GM12891 (cell line): Measurements from ENCODE around the gene LTBP1.

Experiments used
- DNase-seq: peaks from one replicate; pipeline ENCODE4 v3.0.0; 2011; ENCODE audit warnings: low spot score; ENCODE audit not compliant: insufficient read length
- FAIRE-seq: peaks from 2 replicates; lab custom pipeline; 2011; peaks lifted over from hg19 to GRCh38; lab: Jason Lieb, UNC
- PAX5 ChIP-seq: IDR thresholded peaks from 2 replicates; pipeline ENCODE4 v1.6.1; 2011; ENCODE audit warnings: low read length, moderate library complexity, mild to moderate bottlenecking; ENCODE audit not compliant: insufficient read depth, severe bottlenecking
- POLR2A ChIP-seq: IDR thresholded peaks from 2 replicates; pipeline ENCODE4 v1.6.1; 2011; ENCODE audit warnings: low read depth, low read length, control low read depth
- POLR2AphosphoS5 ChIP-seq: IDR thresholded peaks from 2 replicates; pipeline ENCODE4 v1.6.1; 2011; ENCODE audit warnings: low read depth, low read length, control low read depth
- POU2F2 ChIP-seq: IDR thresholded peaks from 2 replicates; pipeline ENCODE4 v1.6.1; 2011; ENCODE audit warnings: low read depth, mild to moderate bottlenecking, control low read depth, low read length, moderate library complexity
- SPI1 ChIP-seq: IDR thresholded peaks from 2 replicates; pipeline ENCODE4 v1.6.1; 2011; ENCODE audit warnings: low read depth, low read length, control low read depth
- TAF1 ChIP-seq: IDR thresholded peaks from 2 replicates; pipeline ENCODE4 v1.6.1; 2011; ENCODE audit warnings: low read depth, low read length, control low read depth

LTBP1 gene

DNA sequence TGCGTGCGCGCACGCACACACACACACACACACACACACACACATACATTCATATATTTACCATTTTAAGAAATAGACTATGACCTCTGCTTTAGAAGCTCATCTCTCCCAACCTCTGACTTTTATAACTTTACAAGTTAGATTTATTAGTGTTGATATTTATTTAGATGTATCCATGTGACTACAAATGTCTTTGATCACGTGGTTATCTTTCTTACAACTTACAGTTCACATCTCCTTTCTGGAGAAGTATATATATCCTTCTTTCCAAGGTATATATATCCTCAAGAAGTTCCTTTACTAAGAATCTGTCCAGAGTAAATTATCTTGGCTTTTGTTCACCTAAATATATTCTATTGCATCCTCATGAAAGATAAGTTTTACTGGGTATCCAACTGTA is 16.3 kb upstream of the LTBP1 start:
- TF ChIP-seq POU2F2 = no peak
- no peak for TF ChIP-seq PAX5
- TF ChIP-seq TAF1 = no peak
- no peak for TF ChIP-seq SPI1
- no peak for TF ChIP-seq POLR2AphosphoS5
- TF ChIP-seq POLR2A = no peak

DNA sequence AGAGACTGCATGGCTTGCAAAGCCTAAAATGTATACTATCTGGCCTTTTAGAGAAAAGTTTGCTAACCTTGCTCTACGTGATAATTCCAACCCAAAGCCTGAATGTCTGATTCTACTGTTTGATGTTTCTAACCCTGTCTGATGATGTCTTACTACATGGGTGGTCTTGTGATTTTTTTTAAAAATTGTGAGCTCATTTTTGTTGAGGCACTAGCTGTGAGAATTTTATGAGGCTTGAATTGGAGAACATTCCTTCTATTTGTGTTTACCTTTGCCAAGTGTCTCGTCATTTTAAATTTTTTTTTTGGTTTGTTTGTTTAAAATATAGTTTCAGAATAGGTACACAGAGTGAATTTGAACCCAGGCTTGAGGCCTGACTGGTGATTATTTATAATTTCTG is 15.2 kb upstream of the LTBP1 start:
- TF ChIP-seq POLR2AphosphoS5 = no peak
- TF ChIP-seq PAX5 = no peak
- TF ChIP-seq SPI1 = no peak
- TF ChIP-seq POU2F2 = no peak
- no peak for TF ChIP-seq POLR2A
- TF ChIP-seq TAF1 = no peak
- no peak for FAIRE-seq
- no peak for DNase-seq

More for the DNA sequence above, 16.3 kb upstream of the LTBP1 start:
- DNase-seq (no peak), FAIRE-seq (no peak)

DNA sequence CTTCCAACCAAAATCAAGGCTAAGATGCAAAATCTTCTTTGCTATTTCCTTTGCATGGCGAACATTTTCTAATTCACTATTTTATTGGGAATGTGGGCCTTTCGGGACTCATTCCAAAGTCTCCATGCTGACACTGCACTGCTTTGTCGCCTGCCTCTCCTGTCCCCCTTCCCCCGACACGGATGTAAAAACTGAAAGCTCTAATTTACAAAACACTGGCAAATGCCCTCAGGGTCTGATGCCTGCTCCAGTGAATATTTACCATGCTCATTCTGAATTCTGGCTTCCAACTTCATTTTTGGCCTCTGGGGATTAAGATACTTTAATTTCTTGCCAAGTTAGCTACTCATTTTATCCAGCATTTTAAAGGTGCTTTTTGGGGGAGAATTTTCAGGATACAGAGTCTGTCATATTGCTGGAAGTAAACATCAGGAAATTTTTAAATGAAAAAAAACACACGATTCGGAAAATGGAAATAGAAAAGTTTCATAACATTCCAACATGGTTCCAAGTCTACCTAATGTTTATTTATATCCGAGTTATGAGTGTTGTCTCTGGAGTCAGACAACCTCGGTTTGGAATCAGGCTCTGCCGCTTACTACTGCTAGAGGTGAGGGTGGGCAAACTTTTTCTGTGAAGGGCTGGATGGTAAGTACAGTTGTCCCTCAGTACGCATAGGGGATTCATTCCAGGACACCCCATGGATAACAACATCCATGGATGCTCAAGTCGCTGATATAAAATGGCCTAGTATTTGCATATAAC is 14.6 kb upstream of the LTBP1 start:
- TF ChIP-seq POLR2AphosphoS5 (no peak), TAF1 (no peak)
- no peak for FAIRE-seq
- DNase-seq = no peak

DNA sequence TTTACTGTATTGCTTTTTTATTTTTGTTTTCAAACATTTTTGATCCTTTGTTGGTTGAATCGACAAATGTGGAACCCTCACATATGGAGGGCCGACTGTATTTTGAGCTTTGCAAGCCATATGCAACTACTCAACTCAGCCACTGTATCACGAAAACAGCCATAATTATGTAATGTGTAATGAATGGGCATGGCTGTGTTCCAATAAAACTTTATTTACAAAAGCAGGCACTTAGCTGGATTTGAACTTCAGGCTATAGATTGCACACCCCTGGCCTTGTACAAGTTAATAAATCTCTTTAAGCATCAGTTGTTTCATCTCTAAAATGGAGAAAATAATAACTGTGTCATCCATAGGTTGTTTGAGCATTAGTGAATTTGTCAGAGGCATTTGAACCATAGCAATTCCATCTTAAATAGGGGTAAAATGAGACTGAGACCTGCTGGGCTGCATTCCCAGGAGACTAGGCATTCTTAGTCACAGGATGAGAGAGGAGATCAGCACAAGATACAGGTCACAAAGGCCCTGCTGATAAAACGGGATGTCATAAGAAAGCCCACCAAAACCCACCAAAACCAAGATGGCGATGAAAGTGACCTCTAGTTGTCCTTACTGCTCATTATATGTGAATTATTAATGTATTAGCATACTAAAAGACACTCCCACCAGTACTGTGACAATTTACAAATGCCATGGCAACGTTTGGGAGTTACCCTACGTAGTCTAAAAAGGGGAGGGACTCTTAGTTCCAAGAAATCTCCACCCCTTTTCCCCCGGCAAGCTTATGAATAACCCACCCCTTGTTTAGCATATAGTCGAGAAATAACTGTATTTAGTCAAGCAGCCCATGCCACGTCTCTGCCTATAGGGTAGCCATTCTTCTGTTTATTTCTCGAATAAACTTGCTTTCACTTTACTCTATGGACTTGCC is 13.7 kb upstream of the LTBP1 start:
- DNase-seq (no peak), FAIRE-seq (no peak)
- TF ChIP-seq POLR2A (no peak), POLR2AphosphoS5 (no peak), PAX5 (no peak), SPI1 (no peak), POU2F2 (no peak), TAF1 (no peak)

DNA sequence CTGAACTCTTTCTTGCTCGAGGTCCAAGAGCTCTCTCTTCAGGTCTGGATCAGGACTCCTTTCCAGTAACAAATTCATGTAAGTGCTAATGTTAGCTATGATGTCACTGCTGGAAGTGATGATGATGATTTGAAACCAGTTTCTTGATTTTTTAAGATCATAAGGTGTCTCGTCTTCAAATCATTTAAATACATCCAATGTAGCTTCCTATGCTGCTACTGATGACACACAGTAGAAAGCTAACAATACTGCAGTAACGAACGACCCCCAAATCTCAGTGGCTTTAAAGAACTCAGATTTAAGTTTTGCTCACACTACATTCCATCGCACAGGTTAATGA is 13.0 kb upstream of the LTBP1 start:
- DNase-seq (no peak), FAIRE-seq (no peak)
- no peak for TF ChIP-seq POU2F2
- no peak for TF ChIP-seq SPI1

DNA sequence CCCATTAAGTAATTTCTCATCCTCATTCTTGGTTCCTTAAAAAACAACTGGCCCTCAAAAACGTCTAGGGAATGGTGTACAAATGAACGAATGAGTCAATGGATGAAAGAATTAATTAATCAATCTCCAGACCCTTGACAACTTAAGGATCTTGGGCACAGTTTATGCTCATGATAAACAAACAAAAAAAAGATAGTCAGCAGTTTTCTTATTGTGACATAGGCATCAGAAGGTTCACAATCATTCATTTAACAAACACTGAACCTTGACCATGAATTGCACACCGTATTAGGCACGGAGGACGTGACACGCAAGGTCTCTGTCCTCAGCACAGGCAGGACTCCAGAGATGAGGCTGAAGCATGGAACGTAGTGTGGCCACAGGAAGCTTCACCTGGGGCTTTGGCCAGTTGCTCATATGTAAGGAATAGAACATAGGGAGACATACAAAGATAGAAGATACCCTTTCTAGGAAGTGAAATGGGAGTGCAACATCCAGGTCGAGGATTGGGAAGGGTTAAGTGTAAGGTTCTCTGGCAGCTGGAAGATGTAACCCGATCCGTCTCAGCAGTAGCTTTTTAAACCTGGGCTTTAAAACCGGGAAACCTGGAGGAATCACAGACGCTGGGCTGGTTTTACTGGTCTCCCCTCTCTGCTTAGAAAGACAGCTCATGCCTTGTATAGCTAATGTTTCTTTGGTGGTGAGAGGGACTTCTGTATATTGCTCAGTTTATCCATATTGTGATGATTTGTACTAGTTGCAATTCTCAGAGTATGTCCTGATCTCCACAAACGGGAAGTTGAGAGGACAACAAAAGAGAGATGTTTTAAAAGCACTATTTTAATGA is 8.9 kb upstream of the LTBP1 start:
- FAIRE-seq = no peak
- TF ChIP-seq TAF1 = no peak
- no peak for TF ChIP-seq POLR2AphosphoS5
- no peak for TF ChIP-seq POLR2A
- TF ChIP-seq POU2F2 = no peak
- TF ChIP-seq PAX5 = no peak
- no peak for TF ChIP-seq SPI1
- DNase-seq = no peak

DNA sequence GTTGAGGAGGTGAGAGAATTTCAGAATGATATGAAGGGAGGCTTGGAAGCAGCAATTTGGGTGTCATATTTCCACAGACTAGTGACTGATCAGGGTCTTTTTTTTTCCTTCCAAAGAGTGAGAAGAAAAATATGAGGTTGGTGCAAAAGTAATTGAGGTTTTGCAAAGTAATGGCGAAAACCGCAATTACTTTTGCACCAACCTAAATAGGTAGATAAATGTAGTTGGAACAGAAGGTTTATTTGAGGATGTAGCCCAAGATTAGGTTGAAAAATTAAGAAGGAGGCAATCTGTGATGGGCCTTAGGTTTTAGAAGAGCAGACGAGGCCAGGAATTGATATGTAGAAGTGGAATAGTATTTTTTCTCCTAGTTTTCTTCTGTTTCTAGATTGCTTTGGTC is 7.8 kb upstream of the LTBP1 start:
- DNase-seq (no peak), FAIRE-seq (no peak)
- TF ChIP-seq PAX5 = no peak
- no peak for TF ChIP-seq POLR2AphosphoS5
- no peak for TF ChIP-seq POU2F2
- no peak for TF ChIP-seq POLR2A
- TF ChIP-seq SPI1 = no peak

DNA sequence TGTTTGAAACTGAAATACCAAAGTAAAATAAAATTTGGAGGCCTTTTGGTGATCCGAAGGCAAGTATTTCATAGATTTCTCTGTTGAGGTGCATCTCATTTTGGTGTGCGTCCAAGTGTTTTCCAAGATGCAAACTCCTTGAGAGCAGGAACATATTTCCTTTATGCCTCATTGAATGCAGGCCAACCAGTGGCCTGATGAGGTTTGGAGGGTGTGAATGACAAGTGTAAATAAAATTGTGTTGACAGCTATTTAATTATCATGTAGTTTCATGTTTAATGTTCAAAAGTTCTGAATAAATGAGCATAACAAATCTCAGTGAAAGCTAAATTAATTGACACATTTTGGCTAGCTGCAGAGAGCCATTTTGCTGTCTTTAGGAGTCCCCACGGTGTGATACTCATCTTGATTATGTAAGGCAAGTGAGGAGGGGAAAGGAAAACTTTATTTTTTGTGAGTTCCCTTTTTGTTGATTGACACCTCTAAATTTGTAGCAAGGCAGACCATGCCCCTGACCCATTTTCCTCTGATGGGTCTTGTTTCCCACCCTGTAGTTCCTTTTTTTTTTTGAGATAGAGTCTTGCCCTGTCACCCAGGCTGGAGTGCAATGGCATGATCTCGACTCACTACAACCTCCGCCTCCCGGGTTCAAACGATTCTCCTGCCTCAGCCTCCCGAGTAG is 6.3 kb upstream of the LTBP1 start:
- TF ChIP-seq SPI1 (no peak), TAF1 (no peak), PAX5 (no peak), POLR2AphosphoS5 (no peak), POU2F2 (no peak), POLR2A (no peak)
- no peak for DNase-seq
- no peak for FAIRE-seq
